ENCODE data around the gene LSMEM2.
"Not testable (repeated sequence)": the region's sequence is repeated elsewhere in the genome, so short reads cannot be mapped to it uniquely, and the experiment has no call there.

LSMEM2 gene

GRCh38 chr3:50300681-50301254 is 21.9 kb downstream of the LSMEM2 start:
- FAIRE-seq: no peak

- FAIRE-seq: no peak
Observed at GRCh38 chr3:50302095-50303012, 23.5 kb downstream of the LSMEM2 start.

GRCh38 chr3:50303013-50303815 is 24.3 kb downstream of the LSMEM2 start, which contains the start of gene HYAL1:
HYAL1 (minus strand) TSS chr3:50303574; CDS start chr3:50302956, 618 bp downstream.
- no peak for FAIRE-seq

- FAIRE-seq: no peak
Observed at GRCh38 chr3:50304601-50305000, 25.7 kb downstream of the LSMEM2 start.

- FAIRE-seq: not testable (repeated sequence)
Observed at GRCh38 chr3:50312041-50312440, 33.2 kb downstream of the LSMEM2 start.

- no peak for FAIRE-seq
Observed at GRCh38 chr3:50314342-50314741, 35.5 kb downstream of the LSMEM2 start.

- FAIRE-seq: no peak
Observed at GRCh38 chr3:50314816-50315215, 35.9 kb downstream of the LSMEM2 start.

- no peak for FAIRE-seq
Observed at GRCh38 chr3:50316657-50317242, 37.9 kb downstream of the LSMEM2 start.

GRCh38 chr3:50317300-50317699 is 38.4 kb downstream of the LSMEM2 start:
- FAIRE-seq: no peak

GRCh38 chr3:50318163-50318562 is 39.3 kb downstream of the LSMEM2 start:
- no peak for FAIRE-seq

GRCh38 chr3:50318615-50319014 is 39.7 kb downstream of the LSMEM2 start:
- FAIRE-seq: no peak

- no peak for FAIRE-seq
Observed at GRCh38 chr3:50319181-50319893, 40.5 kb downstream of the LSMEM2 start.

- FAIRE-seq: no peak
Observed at GRCh38 chr3:50319894-50320625, 41.2 kb downstream of the LSMEM2 start.

- no peak for FAIRE-seq
Observed at GRCh38 chr3:50320853-50321335, 42.0 kb downstream of the LSMEM2 start.

- FAIRE-seq: no peak
Observed at GRCh38 chr3:50321336-50322114, 42.6 kb downstream of the LSMEM2 start.

GRCh38 chr3:50322115-50322385 is 43.2 kb downstream of the LSMEM2 start:
- FAIRE-seq: no peak

- no peak for FAIRE-seq
Observed at GRCh38 chr3:50322386-50323091, 43.7 kb downstream of the LSMEM2 start, which contains the start of gene HYAL2. HYAL2 (minus strand) TSS chr3:50322745; CDS start chr3:50320489, 2,256 bp downstream.

GRCh38 chr3:50323092-50323600 is 44.3 kb downstream of the LSMEM2 start:
- FAIRE-seq: no peak

GRCh38 chr3:50323614-50324199 is 44.8 kb downstream of the LSMEM2 start:
- no peak for FAIRE-seq

Data from G401.6 (cell line).